NCI-H2227 treated with DMSO at 0.1 percent for 48 hours (cell line): ENCODE results near the gene LATS2.

Experiments
- DNase-seq: peaks from one replicate; lab custom pipeline; 2025; lab: John Stamatoyannopoulos, UW

Gene LATS2

DNA sequence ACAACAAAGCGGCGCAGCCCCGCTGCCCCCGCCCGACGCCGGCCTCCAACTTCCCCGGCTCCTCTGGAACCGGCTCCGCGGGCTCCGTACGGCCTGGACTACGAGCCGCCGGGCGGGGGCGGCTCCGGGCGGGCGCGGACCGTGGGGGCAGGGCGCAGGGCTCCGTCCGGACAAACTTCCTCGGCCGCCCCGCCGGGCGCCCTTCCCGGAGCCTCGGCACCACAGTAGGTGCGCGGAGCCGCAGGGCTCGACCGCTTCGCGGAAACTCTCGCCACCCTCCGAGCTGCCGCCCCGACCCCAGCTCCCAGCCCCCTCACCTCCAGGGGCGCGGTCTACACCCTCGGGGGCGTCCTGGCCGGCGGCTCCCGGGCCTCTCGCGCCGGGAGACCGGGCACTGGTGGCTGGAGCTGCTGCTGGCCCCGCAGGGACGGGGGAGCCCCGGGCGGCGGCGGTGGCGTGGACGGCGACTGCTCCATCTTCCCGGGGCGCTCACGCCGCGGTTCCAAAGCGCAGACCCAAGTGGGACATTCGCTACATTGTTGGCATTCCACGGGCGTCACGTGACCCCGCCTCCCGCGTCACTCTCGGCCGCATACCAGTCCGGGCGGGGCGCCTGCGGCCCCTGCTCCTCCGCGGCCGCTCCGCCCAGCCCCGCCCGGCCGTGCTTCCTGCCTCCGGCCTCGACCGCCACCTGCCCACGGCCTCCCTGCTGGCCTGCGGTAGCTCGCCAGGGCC is at the start of gene LATS2:
TSS of gene LATS2 (minus strand) at position 558 of the 735 bp plus-strand sequence. CDS start 15,560 bp downstream, outside the sequence.
- peak; percentile 47 for DNase-seq

DNA sequence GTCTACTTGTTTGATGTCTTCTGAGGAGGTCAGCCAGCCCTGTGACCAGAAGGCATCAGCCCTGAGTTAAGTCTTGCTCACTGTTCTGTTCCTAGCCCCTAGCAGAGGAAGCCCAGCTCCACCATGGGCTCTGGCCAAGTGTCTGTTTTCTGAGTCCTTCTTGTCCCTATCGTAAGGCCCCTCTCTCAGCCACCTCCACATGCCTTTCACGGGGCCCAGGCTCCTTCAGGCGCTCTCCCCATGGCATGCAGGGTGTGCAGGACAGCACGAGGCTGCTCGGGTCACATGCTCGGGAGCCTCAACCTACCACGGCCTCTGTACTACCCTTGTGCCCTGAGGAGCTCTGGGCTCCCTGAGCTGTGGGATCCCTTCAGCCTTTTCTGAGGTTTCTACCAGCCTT is 47.8 kb upstream of the LATS2 start:
- no peak for DNase-seq

DNA sequence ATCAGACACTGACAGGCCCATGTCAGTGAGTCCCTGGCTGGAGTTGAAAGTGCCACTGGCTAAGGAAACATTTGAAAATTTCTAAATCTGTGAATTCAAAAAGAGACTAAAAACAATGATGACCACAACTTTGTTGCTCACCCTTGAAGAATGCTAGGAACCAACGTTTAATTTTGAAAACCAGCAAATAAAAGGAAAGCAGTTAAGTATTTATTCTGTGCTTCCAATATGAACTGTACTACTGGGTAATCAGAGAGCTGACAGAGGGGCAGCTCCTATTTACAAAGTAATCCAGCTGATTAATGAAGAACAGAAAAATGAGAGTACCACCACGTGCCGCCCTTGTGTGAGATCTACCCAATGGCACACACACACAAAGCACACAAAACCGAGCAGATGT is 44.7 kb upstream of the LATS2 start:
- no peak for DNase-seq

DNA sequence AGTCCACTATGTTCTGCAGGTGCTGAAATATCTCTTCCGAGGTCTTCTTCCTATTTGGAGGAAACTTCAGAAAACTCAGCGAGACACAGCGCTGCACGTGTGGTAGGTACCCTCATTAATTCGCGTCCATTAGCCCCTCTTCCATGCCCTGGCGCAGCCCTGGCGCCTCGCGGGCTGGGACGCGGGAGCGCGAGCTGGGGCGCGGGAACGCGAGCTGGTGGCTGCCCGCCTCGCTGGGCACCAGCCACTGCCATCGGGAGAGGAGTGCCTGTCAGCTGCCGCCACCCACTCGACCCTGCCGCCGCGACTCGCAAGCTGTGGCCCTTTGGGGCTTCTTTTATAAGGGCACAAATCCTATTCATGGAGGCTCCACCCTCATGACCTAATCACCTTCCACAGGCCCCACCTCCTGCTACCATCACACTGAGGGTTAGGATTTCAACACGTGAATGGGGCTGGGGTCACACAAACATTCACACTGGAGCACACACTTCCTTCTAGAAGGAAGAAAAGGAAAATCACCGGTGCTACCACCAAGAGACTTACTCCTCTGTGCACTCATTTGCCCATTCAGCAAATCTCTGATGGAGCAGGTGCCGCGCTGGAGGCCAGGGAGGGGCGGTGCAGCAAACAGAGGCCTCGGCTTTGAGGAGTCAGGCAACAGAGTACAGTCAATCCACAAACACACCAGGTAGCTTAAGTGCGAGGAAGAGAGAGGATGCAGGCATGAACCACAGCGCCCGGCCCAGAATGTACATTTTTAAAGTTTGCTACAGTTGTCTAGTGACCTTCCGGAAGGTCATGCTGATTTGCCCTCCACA is 43.0 kb upstream of the LATS2 start:
- DNase-seq: no peak

DNA sequence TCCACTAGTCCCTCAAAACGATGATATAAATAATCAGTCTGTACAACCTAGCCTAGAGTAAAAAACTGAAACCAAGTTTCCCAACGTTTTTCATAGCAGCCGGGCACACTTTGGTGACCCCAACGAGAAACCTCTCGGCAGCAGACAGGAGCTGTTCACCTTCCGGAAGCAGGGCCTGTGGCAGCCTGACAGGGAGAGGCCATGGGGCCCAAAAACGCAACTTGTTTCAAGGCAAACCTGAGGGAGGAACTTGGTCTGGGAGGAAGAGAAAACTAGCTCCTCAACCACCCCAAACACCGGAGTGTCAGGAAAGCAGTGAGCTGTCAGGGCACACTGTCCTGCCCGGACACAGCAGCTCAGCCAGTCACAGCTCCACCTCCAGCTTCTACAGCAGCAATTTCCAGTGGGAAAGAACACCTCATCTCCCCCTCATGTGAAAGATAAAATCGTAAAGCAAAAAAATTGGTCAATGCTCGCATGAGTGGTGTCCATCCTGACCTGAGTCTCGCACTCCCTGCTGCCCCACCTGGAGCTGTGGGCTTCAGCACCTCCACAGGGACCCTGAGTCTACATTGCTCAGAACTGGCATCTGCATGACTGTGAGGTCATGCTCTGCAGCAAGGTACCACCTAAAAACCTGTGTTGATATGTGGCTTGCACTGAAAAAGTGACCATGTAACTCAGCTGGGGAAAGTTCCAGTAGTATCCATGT is 40.6 kb upstream of the LATS2 start:
- no peak for DNase-seq

DNA sequence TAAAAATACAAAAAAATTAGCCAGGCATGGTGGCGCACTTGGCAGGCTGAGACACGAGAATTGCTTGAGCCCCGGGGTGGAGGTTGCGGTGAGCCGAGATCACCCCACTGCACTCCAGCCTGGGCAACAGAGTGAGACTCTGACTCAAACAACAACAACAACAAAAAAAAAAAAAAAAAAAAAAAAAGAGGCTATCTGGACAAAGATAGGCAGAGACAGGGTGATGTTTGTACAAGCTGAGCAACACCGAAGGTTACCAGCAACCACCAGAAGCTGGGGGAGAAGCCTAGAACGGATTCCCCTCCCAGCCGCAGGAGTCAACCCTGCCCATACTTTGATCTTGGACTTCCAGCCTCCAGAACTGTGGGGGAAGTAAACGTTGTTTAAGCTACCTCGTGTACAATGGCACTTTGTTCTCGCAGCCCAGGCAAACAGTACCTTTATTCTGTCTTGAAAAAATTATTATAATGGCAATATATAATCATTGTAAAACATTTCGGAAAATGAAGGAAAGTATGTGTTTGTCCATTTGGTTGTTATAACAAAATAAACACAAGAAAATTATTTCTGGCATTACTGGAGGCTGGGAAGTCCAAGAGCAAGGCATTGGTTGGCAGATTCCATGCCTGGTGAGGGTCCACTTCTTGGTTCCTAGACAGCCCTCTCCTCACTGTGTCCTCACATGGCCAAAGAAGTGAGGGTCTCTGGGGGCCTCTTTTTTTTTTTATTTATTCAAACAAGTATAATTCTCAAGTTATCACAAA is 39.8 kb upstream of the LATS2 start:
- DNase-seq: no peak

DNA sequence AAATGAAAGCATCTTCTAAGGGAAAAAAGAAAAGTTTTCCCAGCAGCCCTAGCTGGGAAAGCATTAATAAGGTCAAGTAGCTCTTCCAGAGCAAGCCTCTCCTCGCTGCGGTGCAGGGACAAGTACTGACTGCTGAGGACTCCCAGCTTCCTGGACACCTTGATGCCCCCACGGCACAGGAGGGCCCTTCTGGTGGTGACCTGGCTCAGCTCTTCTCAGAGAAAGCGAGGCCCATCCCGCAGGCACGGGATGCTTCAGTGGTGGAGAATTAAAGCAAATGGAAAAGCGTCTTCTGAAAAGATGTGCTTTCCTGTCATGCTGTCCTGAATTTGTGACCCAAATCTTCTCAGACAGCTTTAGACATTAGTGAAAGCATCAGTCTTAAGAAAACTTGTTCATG is 38.8 kb upstream of the LATS2 start:
- DNase-seq: no peak

DNA sequence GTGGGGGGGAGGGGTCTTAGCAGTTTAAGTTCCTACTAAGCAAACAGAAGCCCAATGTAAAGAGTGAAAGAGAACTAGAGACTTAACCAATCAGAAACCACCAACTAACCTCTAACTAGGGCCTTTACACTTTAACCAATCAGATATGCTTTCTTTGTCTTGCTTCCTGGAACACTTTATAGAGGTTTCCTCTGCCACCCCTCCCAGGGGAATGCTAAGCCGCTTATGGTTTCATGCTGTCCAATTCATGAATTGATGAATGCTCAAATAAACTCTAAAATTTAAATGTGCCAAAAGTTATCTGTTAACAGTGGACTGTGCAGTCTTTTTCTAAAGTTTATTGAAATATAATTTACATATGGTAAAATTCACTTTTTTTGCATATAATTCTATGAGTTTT is 33.9 kb upstream of the LATS2 start:
- DNase-seq: no peak

DNA sequence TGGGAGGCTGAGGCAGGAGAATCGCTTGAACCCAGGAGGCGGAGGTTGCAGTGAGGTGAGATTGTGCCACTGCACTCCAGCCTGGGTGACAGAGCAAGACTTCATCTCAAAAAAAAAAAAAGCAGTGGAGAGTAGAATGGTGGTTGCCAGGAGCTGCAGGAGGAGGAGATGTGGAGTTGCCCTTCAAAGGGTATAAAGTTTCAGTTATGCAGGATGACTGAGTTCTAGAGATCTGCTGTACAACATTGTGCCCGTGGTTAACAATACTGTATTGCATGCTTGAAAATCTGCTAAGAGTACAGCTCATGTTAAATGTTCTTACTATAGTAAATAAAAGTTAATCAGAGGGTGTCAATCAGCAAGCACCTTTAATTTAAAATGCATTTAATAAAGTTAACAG is 28.4 kb upstream of the LATS2 start:
- DNase-seq: no peak

DNA sequence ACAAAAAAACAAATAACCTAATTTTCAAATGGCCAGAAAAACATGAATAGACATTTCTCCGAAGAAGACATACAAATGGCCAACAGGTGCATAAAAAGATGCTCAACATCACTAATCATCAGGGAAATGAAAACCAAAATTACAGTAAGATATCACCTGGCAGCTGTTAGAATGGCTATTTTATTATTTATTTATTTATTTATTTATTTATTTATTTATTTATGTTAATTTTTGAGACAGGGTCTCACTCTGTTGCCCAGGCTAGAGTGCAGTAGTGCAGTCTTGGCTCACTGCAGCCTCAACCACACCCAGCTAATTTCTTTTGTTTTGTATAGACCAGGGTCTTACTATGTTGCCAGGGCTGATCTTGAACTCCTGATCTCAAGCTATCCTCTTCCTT is 27.1 kb upstream of the LATS2 start:
- no peak for DNase-seq

DNA sequence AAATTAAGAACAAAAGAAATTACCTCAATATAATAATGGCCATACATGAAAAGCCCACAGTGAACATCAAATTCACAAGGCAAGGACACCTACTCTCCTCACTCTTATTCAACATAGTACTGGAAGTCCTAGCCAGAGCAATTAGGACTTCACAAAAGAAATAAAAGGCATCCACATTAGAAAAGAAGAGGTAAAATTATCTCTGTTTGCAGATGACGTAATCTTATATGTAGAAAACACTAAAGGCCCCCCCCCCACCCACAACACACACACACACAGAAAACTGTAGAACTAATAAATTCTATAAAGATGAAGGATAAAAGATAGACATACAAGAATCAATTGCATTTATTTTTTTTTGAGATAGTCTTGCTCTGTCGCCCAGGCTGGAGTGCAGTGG is 25.5 kb upstream of the LATS2 start:
- DNase-seq: no peak

DNA sequence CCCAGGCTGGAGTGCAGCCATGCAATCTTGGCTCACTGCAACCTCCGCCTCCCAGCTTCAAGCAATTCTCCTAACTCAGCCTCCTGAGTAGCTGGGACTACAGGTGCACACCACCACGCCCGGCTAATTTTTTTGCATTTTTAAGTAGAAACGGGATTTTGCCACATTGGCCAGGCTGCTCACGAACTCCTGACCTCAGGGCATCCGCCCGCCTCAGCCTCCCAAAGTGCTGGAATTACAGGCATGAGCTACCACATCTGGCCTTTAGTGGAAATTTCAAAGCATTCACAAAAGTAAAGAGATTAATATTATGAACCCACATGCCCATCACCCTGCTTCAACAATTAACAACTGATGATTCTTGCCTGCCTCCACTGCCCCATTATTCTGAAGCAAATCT is 20.5 kb upstream of the LATS2 start:
- DNase-seq: no peak

DNA sequence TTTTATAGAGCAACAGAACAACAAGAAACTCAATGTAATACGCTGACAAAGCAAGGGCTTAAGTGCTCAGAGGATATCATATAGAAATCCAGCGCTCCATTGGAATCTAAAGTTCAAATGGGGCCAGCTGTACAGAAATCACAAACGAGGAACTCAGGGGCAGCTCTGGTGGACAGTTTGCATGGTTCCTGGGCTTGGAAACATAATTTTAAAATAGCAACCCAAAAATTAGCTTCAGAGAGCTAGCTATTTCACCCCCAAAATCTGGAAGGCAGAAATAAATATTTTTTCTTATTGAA is 19.2 kb upstream of the LATS2 start:
- DNase-seq: no peak

DNA sequence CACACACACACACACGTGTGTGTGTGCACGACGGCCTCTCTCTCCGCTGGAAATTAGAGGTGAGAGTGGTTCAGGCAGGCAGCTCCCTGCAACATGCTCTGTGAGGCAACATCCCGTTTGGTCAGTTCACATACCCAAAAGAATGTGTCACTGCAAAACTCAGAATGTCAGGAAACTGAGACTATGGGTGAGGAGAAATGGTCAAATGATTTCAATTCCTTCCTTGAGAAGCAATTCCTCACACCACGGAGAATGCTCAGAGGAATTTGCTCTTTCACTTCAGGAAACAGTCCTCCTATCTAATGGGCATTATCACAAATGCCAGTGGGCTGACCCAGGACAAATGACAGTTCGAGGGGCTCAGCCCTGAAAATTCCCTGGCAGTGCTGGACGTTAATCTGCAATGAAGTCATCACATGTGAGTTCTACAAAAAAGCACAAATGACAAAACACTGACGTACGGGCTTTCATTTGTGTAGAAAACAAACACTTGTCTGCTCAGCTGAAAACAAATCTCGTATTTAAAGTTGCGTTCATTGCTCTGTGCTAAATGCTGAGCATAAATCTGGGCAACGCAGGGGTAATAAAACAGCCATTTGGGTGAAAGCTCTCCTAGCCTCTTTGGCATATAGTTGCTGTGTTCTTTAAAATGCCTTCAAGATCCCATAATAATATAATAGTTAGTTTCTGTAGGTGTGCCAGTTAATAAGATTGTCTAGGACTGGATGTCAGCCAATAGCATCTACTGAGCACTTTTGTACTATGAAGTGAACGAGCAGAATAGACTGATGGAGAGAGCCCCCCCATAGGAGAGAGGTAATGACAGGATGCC is 18.6 kb upstream of the LATS2 start:
- peak; percentile 73 for DNase-seq

DNA sequence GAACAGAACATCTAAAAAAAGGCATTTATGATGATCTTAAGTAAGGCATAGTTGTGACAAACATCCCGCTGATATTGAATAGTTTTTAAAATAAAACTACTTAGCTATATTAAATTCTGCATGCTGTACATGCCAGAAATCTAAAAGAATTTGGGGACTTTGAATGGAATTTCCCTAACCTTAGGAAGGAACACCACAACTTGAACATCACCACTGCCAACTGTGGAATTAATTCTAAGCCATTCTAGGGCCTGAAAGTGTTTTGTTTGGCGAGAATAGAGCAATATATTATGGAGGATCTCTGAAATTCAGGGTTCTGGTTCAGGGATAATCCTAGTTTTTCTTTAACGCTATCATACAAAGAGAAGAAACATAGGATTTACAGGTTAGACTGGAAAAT is 17.8 kb upstream of the LATS2 start:
- DNase-seq: no peak

DNA sequence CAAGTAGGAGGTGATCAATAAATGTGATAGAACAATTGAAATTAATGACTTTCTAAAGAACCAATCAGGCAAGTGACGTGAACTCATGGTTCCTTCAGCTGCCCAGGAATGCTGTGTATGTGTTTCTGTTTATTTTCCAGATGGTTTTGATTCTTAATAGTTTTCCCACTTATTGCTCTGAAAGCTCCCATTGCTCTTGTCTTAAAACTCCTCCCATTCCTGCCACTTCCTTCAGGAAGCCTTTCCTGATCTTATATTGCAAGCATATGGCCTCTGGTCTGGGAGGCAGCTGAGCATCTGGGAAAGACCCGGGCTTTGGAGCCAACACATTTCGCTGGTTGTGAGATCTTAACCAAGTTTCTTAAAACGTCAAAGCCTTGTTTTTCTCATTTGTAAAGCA is 17.1 kb upstream of the LATS2 start:
- DNase-seq: no peak

DNA sequence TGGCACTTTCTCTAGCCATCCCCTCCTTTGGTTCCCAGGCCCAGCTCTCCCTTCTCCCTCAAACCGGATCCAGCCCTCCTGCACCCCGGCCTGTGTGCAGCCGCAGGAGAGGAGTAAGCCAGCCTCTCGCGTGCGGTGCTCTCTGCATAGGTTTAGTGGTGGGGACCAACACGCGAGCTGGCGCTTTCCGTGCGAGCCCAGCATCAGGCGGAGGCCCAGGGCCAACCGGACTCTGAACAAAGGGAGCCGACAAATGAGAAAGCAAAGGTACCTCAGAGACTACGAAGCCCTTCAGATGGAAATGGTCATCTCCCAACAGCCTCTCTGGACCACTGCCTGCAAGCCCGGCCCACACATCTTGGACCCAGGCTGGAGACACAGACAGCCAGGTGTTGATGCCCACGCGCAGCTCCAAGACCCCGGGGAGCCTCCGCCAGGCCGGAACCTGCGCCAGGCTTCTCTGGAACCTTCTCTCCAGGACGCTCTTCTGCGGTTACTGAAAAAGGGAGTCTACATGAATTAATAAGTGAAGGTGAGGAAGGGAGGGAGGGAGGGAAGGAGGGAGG is 16.5 kb upstream of the LATS2 start:
- no peak for DNase-seq

DNA sequence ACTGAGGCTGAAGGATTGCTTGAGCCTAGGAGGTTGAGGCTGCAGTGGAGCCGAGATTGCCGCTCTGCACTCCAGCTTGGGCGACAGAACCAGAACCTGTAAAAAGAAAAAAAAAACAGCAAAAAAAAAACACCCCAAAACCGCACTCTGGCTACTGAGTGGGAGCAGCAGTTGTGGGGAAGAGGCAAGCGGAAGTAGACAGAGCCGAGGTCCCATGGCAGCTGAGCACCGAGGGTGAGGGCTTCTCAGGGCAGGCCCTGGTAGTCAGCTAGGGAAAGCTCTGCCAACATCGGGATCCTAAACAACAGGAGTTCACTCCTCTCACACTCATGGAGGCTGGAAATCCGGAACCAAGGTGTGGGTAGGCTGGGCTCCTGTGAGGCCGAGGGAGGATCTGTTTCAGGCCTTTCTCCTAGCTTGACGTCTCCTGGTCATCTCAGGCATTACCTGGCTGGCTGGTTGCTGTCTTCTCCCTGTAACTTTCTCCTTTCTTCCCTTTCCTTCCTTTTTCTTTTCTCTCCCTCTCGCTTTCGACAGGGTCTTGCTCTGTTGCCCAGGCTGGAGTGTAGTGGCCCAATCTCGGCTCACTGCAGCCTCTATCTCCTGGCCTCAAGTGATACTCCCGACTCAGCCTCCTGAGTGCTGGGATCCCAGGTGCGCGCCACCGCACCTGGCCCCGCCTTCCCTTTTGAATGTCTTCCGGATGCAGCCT is 15.8 kb upstream of the LATS2 start:
- DNase-seq: no peak

DNA sequence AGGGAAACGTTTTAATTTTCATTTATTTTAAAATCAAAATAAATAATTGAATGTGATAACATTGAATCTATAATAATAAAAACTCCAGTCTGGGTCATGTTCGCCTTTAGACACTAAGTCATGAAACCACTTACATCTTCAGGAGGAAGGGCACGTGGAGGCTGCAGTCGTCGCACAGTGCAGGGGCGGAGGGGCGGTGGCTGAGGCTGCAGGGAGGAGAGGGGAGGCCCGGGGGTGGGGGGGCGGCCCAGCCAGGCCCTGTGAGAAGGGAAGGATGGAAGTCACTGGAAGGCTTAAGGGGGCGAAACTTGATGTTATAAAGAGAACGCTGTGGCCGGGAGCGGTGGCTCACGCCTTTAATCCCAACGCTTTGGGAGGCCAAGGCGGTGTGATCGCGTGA is 14.9 kb upstream of the LATS2 start:
- no peak for DNase-seq
